Activated CD4-positive, alpha-beta T cell treated with anti-CD3 and anti-CD28 coated beads for 1 hour (primary cell): ENCODE data around the gene E2F8.

Experiments
- DNase-seq: peaks from one replicate; pipeline ENCODE4 v3.0.0-alpha.2; 2020

E2F8 gene

DNA sequence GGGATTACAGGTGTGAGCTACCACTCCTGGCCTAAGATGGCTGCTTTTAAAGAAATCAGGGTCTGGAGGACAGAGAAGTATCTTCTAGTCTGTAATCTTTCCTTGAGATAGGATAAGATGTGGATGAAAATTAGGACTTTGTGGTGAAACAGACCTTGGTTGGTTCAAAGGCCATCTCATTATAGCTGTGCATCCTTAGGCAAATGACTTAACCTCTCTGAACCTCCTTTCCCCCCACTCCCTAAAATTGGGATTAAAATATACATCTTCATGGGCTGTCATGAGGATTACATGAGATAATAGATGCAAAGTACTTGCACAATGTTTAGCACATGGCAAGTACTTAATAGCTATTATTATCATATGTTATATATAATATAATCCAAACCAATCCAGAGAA lies 10.8 kb upstream of the E2F8 start:
- no peak for DNase-seq

DNA sequence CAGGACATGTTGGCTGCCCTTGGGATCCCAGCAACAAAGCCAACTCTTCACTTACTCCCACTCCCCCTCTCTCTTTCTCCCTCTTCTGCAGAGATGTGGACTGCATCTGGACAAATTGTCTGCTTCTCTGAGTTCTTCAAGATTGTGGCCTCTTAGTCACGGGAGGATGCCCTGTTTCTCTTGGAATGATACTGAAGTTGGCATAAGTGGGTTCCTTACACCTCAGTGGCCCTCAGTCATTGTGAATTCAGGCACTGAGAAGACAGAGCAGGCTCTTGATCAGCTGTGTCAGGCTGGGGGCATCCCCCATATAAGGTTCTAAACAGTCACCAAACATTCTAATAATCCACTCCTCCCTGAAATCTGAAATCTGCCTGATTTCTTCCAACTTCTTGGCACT lies 6.1 kb upstream of the E2F8 start:
- DNase-seq, result no peak

DNA sequence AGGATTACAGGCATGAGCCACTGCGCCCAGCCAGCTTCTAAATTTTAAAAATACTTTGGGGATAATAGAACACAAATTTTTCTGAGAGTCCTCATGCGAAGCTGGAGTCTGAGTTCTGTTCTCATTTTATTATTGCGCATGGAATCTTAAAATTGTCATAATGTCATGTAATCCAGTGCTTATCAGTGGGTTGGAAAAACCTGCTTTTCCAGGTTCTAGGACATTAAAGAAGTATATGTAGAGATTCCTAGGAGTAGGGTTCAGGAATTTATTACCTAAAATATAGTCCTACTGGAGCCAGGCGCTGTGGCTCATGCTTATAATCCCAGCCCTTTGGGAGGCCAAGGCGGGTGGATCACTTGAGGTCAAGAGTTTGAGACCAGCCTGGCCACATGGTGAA lies 4.6 kb upstream of the E2F8 start:
- no peak for DNase-seq

DNA sequence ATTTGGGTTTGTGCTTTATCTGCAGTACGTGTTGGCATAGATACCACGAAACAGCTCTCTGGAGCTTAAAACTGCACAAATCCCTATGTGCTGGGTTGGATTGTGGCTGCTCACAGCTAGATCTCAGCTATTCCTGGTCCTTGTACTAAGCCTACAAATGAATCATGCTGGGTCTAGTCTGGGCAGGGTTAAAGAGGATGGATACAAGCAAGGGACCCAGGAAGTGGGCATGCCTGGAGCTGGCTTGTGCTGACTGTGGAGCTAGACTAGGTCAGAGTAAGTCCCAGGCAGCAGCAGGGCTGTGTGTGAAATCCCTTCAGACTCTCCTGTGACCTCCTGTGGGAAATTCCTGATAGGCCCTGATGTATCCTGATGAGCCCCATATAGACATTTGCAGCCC lies 3.9 kb upstream of the E2F8 start:
- DNase-seq, result no peak

DNA sequence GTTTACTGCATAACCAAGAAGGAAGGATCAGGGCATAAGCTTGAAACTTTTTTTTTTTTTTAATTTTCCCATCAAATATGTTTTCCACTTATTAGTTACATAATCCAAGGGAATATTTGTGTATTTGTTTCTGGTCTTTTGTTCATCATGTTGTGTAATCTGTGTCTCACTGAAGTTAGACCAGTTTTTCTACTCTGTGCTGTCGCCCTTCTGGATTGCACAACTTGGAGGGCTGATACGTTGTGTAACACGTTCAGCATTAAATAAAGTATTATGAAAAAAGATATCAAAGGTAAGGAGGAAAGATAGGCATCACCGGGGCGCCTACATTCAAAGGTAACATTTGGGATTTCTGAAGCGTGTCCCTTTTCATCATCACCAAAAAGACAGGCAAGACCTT lies 3.3 kb upstream of the E2F8 start:
- DNase-seq, result no peak

DNA sequence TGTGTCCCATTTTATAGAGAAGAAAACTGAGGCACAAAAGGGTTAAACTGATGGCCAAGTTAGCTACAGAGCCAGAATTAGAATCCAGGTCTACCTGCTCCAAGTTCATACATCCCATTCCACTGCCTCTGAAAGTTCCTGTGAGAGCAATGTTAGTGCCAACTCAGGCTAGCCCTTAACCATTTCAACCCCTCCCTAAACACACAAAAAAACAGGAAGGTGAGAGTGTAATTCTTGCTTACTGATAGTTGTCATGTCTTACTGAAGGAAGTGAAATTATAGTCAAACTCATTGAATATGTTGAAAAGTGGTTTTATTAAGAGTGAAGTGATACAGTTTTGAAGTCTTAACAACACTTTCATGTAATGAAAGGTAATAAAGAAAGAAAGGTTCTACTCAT lies 2.9 kb upstream of the E2F8 start:
- no peak for DNase-seq

DNA sequence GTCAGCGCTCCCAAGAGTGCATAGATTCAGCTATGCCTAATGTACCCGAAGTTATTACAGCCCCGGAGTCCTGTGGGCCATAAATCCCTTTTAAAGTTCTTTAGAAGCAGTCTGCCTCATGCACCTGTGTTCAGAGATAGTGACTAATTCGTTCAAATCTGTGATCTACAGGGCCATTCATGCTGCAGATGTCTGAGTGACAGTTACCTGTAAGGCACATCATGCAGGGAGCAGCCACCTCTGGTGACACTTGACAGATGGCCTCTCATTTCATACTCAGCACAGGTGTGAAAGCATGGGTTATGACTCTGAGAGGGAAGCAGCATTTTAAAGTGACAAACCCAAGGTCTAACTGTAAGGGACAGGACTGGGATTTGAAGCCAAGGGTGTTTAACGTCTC lies 2.4 kb upstream of the E2F8 start:
- DNase-seq, result no peak

DNA sequence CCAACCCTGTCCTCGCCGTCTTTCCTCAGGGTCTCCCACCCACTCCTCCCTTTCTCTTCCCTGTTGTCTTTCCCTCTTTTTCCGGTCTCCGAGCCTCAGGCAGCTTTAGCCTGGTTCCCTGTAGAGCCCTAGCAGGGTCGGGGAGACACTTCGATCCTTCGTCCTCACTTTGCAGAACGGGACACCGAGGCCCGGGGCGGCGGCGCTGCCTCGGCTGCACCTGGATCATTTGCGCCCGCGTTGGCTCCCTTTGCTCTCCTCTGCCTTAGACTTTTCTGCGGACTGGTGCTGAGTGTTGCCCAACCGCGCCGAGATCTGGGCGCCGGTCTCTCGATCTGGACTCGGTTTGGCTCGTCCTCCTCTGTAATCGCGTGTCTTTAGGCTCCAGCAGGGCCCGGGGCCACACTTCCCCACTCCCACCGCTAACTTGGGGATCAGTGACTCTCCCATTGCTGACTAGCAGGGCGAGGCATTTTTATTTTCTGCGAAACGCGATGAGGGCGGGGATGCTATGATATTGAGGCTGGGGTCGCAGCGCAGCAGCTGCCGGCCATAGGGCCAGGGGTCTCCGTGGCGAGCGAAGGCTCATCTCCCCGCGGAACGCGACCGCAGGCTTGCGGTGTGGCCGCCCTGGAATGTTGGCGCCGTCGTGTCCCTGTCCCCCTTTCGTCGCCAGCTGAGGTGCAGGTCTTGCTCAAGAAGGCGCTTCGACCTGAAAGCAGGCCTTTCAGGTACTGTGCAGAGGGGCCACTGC lies 1.6 kb upstream of the E2F8 start:
- DNase-seq, result no peak

DNA sequence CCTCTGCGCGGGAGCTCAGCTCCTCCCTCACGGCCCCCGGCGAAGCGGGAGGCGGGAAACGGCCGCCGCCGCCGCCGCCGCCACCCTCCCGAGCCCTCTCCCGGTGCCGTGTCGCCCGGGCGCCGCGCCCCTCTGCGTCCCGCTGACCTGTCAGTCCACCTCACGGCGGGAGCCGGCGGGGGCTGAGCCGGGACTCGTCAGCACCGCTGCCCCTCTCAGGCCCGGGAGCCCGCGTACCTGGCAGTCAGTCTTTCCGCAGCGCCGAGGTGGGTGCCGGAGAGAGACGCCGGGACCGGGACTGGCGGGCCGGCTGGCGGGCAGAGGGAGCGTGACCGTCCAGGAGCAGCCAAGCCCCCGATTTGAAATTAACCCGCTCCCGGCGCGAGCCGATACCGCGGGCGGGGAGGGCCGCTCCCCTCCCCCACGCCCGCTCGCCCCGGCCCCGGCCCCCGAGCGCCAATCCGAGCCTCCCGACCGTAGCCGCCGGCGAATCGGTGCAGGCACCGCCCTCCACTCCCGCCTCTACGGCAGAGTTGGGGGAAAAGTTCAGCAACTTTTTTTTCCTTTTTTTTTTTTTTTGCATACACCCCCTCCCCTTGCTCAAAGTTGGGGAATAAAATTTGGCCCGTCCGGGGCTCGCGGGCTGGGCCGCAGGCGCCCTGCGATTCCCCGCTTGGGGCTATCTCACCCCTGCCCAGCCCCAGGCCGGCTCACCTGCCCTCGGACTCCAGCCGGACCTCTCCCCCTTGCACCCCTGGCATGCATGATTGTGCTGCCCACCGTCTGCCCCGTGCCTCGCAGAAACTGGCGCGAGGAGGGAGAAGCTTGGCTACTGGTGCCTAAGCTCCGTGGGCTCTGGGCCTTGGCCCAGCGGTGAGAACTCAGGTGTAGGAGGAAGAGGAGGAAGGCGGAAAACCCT lies 774 bp upstream of the E2F8 start:
- no peak for DNase-seq

DNA sequence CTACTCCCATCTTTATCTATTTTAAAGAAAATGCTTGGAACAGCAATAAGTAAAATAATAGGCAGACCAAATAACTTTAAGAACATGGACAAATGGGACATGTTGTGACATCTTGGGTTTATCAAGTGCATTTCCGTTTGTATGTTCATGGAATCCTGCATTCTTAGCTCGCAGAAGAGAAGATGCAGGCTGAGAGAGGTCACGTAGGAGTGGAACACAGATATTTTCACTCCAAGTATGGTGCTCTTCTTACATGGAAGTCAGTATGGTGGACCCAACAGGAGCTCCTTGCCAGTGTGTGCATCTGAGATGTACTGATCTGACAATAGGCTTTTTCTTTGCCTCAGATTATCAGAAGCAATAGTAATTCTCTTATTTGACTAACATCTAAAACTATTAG lies 1.7 kb downstream of the E2F8 start:
- no peak for DNase-seq

DNA sequence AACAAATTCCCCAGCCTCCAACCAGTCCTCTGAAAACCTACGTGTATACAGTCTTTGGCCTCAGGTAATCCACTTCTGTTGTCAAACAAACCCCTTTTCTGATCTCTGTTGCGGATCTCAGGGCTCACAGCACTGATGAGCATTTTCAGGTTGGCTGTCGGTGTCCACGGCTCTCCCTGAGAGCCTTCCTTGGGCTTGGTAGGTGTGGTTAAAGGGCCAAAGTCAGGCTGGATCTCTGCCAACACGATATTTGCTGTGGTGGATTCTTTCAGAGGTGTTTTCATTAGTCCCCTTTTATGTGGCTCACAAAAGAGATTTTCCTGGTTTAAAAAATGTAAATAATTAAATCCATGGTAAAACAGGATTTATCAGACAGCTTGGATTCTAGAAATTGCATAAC lies 2.9 kb downstream of the E2F8 start:
- DNase-seq, result no peak

DNA sequence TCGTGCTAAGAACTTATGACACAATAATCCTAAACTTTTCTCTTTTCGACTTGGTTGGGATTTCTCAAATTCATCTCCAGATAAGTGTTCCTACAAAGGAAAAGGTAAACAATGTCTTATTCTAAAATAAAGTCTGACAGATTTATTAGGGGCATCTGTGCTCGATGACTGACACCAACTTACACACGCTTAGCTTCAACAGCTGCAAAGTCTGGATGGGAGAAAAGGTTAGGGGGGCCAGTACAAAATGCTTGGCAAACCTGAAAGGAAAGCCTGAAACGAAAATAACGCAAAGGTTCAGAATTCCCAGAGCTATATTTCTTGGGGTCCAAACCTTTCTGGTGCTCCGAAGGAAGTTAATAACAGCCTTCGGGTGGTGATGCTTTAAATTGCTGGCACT lies 3.4 kb downstream of the E2F8 start:
- DNase-seq, result no peak

DNA sequence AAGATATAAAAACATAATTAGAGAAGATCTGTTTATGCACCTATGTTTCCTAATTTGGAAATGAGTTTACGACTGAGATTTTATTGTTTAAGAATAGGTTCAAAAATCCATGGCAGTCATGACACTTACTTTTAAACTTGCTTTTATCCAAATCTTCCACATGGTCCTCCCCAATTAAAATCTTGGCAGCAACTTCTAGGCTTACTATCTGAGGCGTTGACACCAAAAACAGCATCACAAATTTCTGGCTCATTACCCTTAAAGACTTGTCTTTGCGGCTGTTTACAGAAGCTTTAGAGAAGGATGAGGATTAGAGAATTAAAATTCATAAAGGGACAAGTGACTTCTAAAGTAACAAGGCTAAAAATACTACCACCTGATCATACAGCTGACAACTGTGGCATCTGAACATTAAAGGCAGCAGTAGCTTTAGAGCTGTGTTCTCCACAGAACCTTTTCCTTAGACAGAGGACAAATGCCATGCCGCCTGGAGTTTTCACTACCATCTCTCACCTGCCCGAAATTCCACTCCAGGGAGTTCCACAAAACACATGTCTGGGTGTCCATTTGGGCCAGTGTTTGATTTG lies 6.4 kb downstream of the E2F8 start:
- no peak for DNase-seq

DNA sequence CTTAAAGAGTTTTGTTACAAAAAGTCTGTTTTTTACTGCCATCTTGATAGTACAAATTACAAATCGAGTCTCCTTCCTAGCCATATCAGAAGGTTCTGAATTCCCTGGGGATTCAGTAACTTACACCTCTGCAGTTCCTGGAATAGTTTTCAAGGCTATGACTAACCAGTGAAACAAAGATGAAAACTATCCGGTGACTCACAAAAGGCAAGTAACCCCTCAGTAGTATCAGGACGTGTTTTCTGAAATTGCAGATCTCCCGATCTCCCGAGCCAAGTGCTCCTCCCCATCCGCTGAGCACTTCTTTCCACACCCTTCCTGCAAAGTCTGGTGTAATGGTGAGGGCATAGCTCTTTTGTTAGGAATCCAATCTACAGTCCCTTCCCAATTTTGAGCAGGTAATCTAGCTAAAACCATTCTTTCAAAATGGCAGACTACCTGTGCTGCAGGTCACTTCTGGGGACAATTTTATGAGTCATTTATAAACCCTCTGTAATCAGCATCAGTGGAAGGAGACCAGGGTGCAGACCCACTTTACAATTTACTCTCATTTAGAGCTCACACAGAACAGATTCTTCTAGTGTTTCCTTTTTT lies 7.7 kb downstream of the E2F8 start:
- DNase-seq, result no peak

DNA sequence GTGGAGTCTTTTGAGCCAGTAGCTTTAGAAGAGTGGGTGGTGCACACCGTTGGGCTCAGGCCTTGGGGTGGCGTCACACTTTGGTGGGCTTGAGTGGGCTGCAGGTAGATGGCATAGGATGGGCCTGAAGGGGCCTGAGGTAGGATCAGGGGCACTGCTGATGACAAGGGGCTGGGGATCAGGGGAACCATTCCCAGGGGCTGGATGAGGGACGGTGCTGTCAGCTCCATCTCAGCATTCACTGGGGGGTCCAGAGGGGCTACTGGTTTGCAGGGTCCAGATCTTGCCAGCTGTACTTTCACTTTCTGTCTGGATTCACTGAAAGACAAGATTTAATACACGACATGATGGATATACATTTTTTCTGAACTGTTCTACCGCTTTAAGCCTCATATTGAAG lies 11.1 kb downstream of the E2F8 start:
- no peak for DNase-seq

DNA sequence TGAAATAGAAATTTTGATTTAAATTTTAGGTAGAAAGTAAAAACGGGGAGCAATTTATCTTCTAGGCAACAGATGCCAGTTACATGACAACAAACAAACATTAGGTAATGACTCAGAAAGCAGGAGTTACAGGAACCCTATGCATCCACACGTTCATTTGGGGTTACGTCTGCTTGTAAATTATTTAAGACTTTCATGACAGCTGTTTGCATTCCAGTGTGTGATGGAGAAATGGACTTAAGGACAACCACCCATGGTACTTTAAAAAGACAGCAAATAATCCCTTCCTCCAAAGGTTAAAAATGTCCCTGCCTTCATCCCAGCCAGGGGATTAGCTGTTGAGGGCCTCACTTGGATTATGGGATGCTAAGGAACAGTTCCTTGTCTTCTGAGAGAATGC lies 11.8 kb downstream of the E2F8 start:
- DNase-seq, result no peak

DNA sequence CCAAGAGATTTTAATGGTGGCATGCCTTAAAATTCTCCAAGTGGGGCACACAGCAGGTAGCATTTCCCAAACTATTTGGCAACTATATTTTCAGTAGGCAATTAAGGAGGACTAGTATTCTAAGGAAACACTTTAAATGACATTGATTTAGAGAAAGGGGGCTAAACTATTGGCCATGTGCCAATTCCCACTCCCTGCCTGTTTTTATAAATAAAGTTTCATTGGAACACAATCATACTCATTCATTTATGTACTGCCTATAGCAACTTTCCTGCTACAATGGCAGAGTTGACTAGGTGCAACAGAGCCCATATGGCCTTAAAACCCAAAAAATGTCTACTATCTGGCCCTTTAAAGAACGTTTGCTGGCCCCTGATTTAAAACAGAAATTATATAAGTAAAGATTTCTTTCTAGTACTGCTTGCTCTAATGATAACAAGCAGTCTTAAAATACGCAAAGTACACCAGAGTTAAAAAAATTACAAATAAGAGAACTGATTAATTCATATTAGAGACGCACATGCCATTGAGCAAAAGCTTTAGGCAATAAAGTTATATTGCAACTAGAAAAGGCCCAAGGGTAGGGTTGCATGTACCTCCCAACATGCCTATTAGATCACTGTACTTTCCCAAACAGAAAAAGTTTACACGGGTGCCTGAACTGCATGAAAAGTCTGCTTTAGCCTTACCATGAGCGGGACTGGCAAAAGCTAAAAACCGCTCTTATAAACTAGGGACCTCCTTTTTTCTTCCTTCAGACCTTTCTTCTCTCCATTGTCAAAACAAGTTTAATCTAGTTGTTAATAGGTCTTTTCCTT lies 14.2 kb downstream of the E2F8 start:
- DNase-seq, result no peak

DNA sequence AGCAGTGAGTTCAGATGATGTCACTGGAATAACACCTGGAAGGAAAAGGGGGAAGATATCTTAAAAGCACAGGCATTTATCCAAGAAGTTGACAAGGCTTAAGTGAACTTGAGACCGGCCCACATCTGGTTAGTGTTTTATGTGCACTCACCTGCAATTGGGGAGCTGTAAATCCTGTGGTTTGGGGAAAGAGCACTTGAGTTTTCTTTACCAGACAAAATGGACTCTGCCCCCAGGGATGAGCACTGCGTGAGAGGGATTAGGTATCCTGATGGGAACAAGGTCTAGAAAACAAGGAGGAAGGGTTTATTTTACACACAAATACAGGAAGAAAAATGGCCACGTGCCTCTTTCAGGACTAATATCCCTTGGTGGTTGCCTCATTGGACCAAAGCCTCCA lies 15.2 kb downstream of the E2F8 start:
- DNase-seq, result no peak

DNA sequence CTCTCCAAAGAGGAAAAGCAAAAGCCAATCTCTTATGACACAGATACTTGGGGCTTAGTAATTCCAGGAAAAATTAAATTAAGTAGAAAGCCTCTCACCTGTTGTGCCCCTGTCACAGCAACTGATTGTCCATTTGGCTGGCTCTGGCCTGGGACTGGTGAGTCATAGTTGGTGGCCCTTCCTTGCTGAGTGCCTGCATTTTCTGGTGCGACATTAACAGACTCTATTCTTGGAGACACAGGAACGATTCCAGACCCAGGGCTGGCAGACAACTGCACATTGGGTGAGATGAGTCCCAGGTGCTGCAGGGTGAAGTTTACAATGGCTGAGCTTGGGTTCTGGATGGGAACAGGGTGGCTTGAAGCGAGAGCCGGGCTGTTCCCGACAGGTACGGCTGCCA lies 15.6 kb downstream of the E2F8 start:
- DNase-seq, result no peak

DNA sequence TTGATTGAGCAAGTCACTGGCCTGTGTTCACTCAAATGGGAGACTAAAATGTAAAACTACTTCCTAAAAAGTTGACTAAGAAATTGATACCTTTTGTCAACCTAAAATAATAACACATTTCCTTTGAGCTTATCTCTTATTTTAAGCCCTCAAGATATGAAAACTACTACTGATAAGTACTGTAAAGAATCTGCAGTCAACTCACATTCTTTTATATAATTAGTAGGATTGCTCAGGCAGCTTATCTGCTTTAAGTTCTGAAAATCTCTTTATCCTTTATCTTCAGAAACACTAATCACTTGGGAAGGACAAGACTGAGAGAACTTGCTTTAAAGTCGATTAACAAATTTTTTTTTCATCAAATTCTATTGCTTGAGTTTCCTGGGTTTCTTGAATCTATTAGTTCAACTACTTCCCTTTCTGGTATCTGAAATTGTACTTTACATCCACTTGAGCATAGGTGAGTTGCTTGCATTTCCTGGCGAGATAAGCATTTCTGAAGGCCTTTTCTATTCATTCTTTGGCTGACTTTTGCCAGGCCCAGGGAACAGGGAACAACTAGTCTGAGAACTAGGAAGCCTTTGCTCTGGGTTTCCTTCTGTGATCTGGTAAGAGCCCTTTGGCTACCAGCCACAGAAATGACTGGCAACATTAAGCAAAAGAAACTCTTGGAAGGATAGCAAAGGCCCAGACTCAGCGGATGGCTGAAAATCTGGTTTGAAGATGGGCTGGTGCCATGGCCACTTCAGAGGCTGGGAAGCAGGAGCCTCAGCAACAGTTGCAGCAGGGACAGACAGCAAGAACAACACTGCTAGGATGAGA lies 19.6 kb downstream of the E2F8 start:
- no peak for DNase-seq

DNA sequence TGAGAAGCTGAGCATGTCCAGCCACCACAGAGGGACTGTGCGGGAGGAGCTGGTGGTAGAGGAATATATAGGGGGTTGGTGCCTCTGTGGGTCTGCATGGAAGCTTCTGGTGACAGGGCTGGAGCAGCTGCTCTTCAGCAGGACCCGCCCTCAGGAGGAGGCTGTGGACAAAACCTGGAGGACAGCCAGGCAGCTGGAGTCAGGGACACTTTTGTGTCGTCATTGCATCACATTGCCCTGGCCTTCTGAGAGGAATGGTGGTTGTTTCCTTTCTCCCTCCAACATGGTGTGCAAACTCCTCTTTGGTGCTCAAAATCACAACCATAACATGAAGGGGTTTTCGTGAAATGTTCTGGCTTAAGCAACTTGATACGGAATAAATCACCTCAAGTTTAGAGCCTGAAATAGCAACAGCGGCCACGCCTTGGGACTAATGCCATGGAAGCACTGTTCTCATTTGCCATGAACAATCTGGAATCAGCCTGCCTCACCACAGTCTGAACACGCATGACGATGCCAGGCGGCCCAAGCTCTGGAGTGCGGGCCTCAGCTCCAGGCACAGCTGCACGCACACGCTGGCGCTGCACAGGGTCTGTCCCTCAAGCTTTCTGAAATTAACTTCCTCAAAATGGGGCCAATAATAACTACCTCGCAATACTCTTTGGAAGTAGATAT lies 21.8 kb downstream of the E2F8 start:
- DNase-seq, result no peak
